Measurements from ENCODE around the gene ESYT2.
A peak's percentile ranks its signal among the peaks of the same experiment; 100 is the strongest.
"Not testable (repeated sequence)": the region's sequence is repeated elsewhere in the genome, so short reads cannot be mapped to it uniquely, and the experiment has no call there.

ESYT2 gene

GRCh38 chr7:158707610-158708009 is 121.7 kb downstream of the ESYT2 start:
- no peak for DNase-seq

- no peak for DNase-seq
Observed at GRCh38 chr7:158706710-158707590, 122.4 kb downstream of the ESYT2 start.

- DNase-seq = no peak
Observed at GRCh38 chr7:158706273-158706704, 123.0 kb downstream of the ESYT2 start.

GRCh38 chr7:158705234-158705850 is 124.0 kb downstream of the ESYT2 start:
- DNase-seq = no peak

- DNase-seq = peak; percentile 94
Observed at GRCh38 chr7:158704524-158705233, 124.6 kb downstream of the ESYT2 start, which contains the start of gene NCAPG2. NCAPG2 (minus strand) TSS chr7:158704804; CDS start chr7:158701899, 2,905 bp downstream.

GRCh38 chr7:158703679-158704523 is 125.4 kb downstream of the ESYT2 start:
- DNase-seq = not testable (repeated sequence)

- no peak for DNase-seq
Observed at GRCh38 chr7:158702944-158703343, 126.4 kb downstream of the ESYT2 start.

- no peak for DNase-seq
Observed at GRCh38 chr7:158702196-158702595, 127.1 kb downstream of the ESYT2 start.

- no peak for DNase-seq
Observed at GRCh38 chr7:158700008-158700407, 129.3 kb downstream of the ESYT2 start.

- DNase-seq = no peak
Observed at GRCh38 chr7:158699341-158699740, 130.0 kb downstream of the ESYT2 start.

GRCh38 chr7:158698657-158699195 is 130.6 kb downstream of the ESYT2 start:
- DNase-seq = no peak

GRCh38 chr7:158697597-158697996 is 131.7 kb downstream of the ESYT2 start:
- not testable (repeated sequence) for DNase-seq

- no peak for DNase-seq
Observed at GRCh38 chr7:158695726-158696452, 133.4 kb downstream of the ESYT2 start.

GRCh38 chr7:158695056-158695455 is 134.3 kb downstream of the ESYT2 start:
- no peak for DNase-seq

- DNase-seq = no peak
Observed at GRCh38 chr7:158694650-158695049, 134.7 kb downstream of the ESYT2 start.

- DNase-seq = no peak
Observed at GRCh38 chr7:158689488-158689887, 139.8 kb downstream of the ESYT2 start.

GRCh38 chr7:158687406-158687805 is 141.9 kb downstream of the ESYT2 start:
- DNase-seq = no peak

- DNase-seq = no peak
Observed at GRCh38 chr7:158685693-158686092, 143.6 kb downstream of the ESYT2 start.

GRCh38 chr7:158684329-158684728 is 145.0 kb downstream of the ESYT2 start:
- DNase-seq = no peak

- DNase-seq = no peak
Observed at GRCh38 chr7:158683541-158683940, 145.8 kb downstream of the ESYT2 start.

GRCh38 chr7:158682456-158682855 is 146.9 kb downstream of the ESYT2 start:
- DNase-seq = no peak
